GM13977 (cell line): ENCODE measurements around the gene FBXL7.

ENCODE experiments used
- DNase-seq: peaks from one replicate; pipeline ENCODE4 v3.0.0; 2012; ENCODE audit warnings: low spot score
- CTCF ChIP-seq: IDR thresholded peaks from 2 replicates; pipeline ENCODE4 v1.5.1; 2012; ENCODE audit warnings: mild to moderate bottlenecking, control low read depth; ENCODE audit not compliant: insufficient read depth; ENCODE audit errors: extremely low read depth, missing control alignments
- in situ Hi-C: fragments of 300-500 bp; cut with MboI; formaldehyde crosslinking; loops from one replicate; pipeline ENCODE4 v1.12.0; 2022; ENCODE audit warnings: low sequenced_read_pairs, low pct_unique_long_range_greater_than_20kb, mixed read lengths, inconsistent platforms; ENCODE audit not compliant: unreplicated experiment

The FBXL7 gene

GRCh38 chr5:15753752-15754151 is 253.8 kb downstream of the FBXL7 start:
- DNase-seq = no peak
- TF ChIP-seq CTCF = no peak
- in situ Hi-C loops = no loop called here

GRCh38 chr5:15757103-15757502 is 257.1 kb downstream of the FBXL7 start:
- no peak for DNase-seq
- TF ChIP-seq CTCF = no peak

GRCh38 chr5:15757619-15758018 is 257.6 kb downstream of the FBXL7 start:
- DNase-seq = no peak
- in situ Hi-C loops = no loop called here
- TF ChIP-seq CTCF = no peak

More at GRCh38 chr5:15757103-15757502, 257.1 kb downstream of the FBXL7 start:
- in situ Hi-C loops = no loop called here

GRCh38 chr5:15762668-15763067 is 262.7 kb downstream of the FBXL7 start:
- in situ Hi-C loops = no loop called here
- DNase-seq = no peak
- TF ChIP-seq CTCF = no peak

GRCh38 chr5:15763754-15764153 is 263.8 kb downstream of the FBXL7 start:
- no peak for DNase-seq
- in situ Hi-C loops = no loop called here
- TF ChIP-seq CTCF = no peak

- in situ Hi-C loops = no loop called here
- no peak for DNase-seq
- TF ChIP-seq CTCF = no peak
Measured at GRCh38 chr5:15768936-15769335, 269.0 kb downstream of the FBXL7 start.

GRCh38 chr5:15772131-15772530 is 272.2 kb downstream of the FBXL7 start:
- TF ChIP-seq CTCF = no peak
- in situ Hi-C loops = no loop called here
- no peak for DNase-seq
